Measurements from ENCODE around the gene FLT3.
"Not testable (repeated sequence)": the region's sequence is repeated elsewhere in the genome, so short reads cannot be mapped to it uniquely, and the experiment has no call there.

FLT3 gene

GRCh38 chr13:28010046-28010445 lies 90.3 kb downstream of the FLT3 start:
- Histone ChIP-seq H3K27me3 (ENCODE audit: control insufficient read depth, insufficient read depth, low read length) (peaks cover 3% of the 10 kb centered on the region), H3K4me3 (ENCODE audit: low read length) (no peak overlapping the region), H3K4me1 (ENCODE audit: control insufficient read depth, insufficient read depth, low read length) (no peaks in the 10 kb centered on the region), H3K9me3 (ENCODE audit: control insufficient read depth, low read length) (no peaks in the 10 kb centered on the region), H3K9ac (ENCODE audit: low read length) (no peak overlapping the region), H3K36me3 (ENCODE audit: control insufficient read depth, insufficient read depth, low read length) (no peaks in the 10 kb centered on the region)

GRCh38 chr13:28005016-28005415 lies 95.4 kb downstream of the FLT3 start:
- not testable (repeated sequence) for H3K9me3 ChIP-seq (ENCODE audit: control insufficient read depth, low read length); H3K4me3 ChIP-seq (ENCODE audit: low read length); H3K4me1 ChIP-seq (ENCODE audit: control insufficient read depth, insufficient read depth, low read length); H3K36me3 ChIP-seq (ENCODE audit: control insufficient read depth, insufficient read depth, low read length); H3K9ac ChIP-seq (ENCODE audit: low read length); H3K27me3 ChIP-seq (ENCODE audit: control insufficient read depth, insufficient read depth, low read length)

GRCh38 chr13:28002886-28003698 lies 97.3 kb downstream of the FLT3 start:
- Histone ChIP-seq H3K4me1 (ENCODE audit: control insufficient read depth, insufficient read depth, low read length) (no peaks in the 10 kb centered on the region), H3K4me3 (ENCODE audit: low read length) (no peak overlapping the region), H3K36me3 (ENCODE audit: control insufficient read depth, insufficient read depth, low read length) (no peaks in the 10 kb centered on the region), H3K27me3 (ENCODE audit: control insufficient read depth, insufficient read depth, low read length) (no peaks in the 10 kb centered on the region), H3K9me3 (ENCODE audit: control insufficient read depth, low read length) (no peaks in the 10 kb centered on the region), H3K9ac (ENCODE audit: low read length) (no peak overlapping the region)

DNA sequence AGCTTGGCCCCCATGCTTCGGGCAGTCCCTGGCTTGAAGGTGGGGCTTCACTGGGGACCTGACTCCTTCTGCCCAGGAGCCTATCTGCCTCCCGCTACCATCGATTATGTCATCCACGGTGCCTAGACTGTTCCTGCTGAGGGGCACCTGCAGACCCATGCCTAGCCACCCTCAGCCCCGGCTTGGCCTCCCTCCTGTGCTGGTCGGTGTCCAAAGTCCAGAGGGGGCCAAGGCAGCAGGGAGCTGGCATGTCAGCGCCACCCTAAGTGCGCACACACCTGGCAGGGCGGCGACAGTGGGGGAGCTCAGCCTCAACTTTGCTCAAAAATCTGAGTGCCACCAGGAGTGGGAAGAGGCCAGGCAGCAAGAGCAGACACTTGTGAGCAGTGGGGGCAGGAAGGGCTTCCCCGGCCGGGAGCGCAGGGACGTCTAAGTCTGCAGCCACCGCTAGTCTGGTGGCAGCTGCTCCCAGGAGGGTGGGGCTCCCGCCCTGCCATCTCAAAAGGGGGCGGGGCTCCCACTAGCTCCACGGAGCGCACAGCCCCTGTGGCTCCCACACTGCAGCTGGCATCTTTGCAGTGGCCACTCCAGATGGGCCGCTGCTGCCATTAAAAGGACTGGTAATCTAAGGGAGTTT lies 98.4 kb downstream of the FLT3 start:
- no peak overlapping the region for H3K4me3 ChIP-seq (ENCODE audit: low read length)
- no peaks in the 10 kb centered on the region for H3K27me3 ChIP-seq (ENCODE audit: control insufficient read depth, insufficient read depth, low read length)
- no peaks in the 10 kb centered on the region for H3K9me3 ChIP-seq (ENCODE audit: control insufficient read depth, low read length)
- H3K9ac ChIP-seq (ENCODE audit: low read length) = no peak overlapping the region
- H3K36me3 ChIP-seq (ENCODE audit: control insufficient read depth, insufficient read depth, low read length) = no peaks in the 10 kb centered on the region
- no peaks in the 10 kb centered on the region for H3K4me1 ChIP-seq (ENCODE audit: control insufficient read depth, insufficient read depth, low read length)

- H3K36me3 ChIP-seq (ENCODE audit: control insufficient read depth, insufficient read depth, low read length) = no peaks in the 10 kb centered on the region
- no peak overlapping the region for H3K4me3 ChIP-seq (ENCODE audit: low read length)
- no peaks in the 10 kb centered on the region for H3K4me1 ChIP-seq (ENCODE audit: control insufficient read depth, insufficient read depth, low read length)
- H3K9ac ChIP-seq (ENCODE audit: low read length) = no peak overlapping the region
- no peaks in the 10 kb centered on the region for H3K27me3 ChIP-seq (ENCODE audit: control insufficient read depth, insufficient read depth, low read length)
- H3K9me3 ChIP-seq (ENCODE audit: control insufficient read depth, low read length) = no peaks in the 10 kb centered on the region
These were observed 99.3 kb downstream of the FLT3 start for GRCh38 chr13:28001049-28001448.

DNA sequence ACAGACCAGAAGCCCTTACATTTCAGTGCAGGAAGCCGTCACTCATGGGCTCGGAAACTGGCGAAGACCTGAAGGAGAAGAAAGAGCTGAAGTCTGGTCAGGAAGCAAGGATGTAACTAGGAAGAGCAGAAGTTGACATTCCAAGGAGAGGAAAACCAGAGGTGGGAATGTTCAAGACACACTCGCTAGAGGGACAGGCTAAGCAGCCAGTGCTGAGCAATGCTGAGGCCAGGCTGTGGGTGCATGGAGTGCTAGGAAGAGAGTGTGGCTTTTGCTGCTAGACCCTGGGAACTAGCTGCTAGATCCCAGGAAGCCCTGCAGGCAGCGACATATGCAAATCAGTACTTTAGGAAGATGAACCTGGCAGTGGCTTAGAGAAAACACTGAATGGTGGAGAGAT lies 99.8 kb downstream of the FLT3 start:
- Histone ChIP-seq H3K4me3 (ENCODE audit: low read length) (no peak overlapping the region), H3K27me3 (ENCODE audit: control insufficient read depth, insufficient read depth, low read length) (no peaks in the 10 kb centered on the region), H3K36me3 (ENCODE audit: control insufficient read depth, insufficient read depth, low read length) (no peaks in the 10 kb centered on the region)

DNA sequence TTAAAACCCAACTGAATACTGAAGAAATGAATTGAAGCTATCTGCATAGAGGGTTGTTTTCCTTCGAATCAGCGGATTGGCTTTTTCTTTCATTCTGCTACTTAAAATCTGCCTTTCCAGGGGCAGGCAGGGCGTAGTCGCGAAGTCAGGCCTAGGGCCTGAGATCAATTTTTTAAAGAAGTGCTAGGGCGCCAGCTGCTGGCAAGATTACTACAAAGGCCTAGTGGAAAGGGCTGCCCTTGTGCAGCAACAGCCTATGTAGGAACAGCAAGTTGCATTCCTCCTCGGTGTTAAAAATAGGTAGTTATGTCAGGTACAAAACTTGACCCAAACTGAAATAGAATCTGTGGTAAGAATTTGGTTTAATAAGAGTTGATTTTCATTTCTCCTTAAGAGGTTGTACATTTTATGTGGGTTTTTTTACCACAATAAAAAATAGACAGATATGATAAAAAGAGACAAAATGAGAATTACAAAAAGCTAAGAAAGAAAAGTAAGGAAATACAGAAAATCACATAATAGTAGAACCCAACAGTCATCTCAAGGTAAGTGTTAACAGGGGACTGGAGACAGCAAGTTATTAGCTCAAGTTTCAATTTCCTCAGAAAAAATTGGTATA lies 102.4 kb downstream of the FLT3 start:
- H3K27me3 ChIP-seq (ENCODE audit: control insufficient read depth, insufficient read depth, low read length) = no peaks in the 10 kb centered on the region
- H3K4me1 ChIP-seq (ENCODE audit: control insufficient read depth, insufficient read depth, low read length) = no peaks in the 10 kb centered on the region
- no peak overlapping the region for H3K4me3 ChIP-seq (ENCODE audit: low read length)
- H3K9ac ChIP-seq (ENCODE audit: low read length) = no peak overlapping the region
- H3K36me3 ChIP-seq (ENCODE audit: control insufficient read depth, insufficient read depth, low read length) = no peaks in the 10 kb centered on the region
- no peaks in the 10 kb centered on the region for H3K9me3 ChIP-seq (ENCODE audit: control insufficient read depth, low read length)

More for the DNA sequence above, 99.8 kb downstream of the FLT3 start:
- no peaks in the 10 kb centered on the region for H3K4me1 ChIP-seq (ENCODE audit: control insufficient read depth, insufficient read depth, low read length)
- no peak overlapping the region for H3K9ac ChIP-seq (ENCODE audit: low read length)
- H3K9me3 ChIP-seq (ENCODE audit: control insufficient read depth, low read length) = no peaks in the 10 kb centered on the region

DNA sequence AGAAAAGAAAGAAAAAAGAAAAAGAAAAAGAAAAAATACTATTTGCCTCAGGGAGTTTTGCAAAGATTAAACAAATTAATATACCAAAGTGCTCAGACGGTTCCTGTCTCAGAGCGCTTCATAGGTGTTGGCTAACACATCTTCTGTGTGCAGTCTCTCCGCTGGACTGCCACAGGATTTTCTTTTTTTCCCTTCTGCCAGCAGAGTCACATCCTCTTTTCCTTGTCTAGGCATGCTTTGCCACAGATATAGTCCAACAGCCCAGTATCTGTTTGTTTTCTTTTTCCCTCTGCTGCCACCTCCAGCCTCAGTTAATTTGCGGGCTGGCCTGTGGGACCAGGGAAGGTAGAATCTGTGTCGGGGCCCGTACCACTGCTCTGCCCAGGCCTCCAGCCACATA lies 108.5 kb downstream of the FLT3 start:
- H3K27me3 ChIP-seq (ENCODE audit: control insufficient read depth, insufficient read depth, low read length) = peaks cover 6% of the 10 kb centered on the region
- H3K9ac ChIP-seq (ENCODE audit: low read length) = no peak overlapping the region
- no peaks in the 10 kb centered on the region for H3K4me1 ChIP-seq (ENCODE audit: control insufficient read depth, insufficient read depth, low read length)
- H3K36me3 ChIP-seq (ENCODE audit: control insufficient read depth, insufficient read depth, low read length) = no peaks in the 10 kb centered on the region
- no peaks in the 10 kb centered on the region for H3K9me3 ChIP-seq (ENCODE audit: control insufficient read depth, low read length)
- H3K4me3 ChIP-seq (ENCODE audit: low read length) = no peak overlapping the region

DNA sequence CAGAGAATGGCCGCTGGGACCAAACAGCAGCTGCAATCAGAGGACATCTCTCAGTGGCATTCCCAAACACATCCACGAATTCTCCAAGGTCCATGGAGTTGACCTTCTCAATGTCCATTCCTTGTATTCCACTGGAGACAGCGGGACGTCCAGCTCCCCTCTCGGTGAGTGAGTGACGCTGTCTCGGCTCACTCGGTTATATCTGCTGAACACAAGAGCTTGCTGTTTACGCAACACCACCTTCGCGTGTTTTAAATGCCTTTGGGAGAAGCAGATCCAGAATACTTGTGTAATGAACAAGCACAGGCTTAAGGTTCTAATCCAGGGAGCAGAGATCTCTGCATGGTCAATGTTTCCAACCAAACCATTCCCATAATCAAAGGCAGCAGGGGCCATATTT lies 111.9 kb downstream of the FLT3 start, which contains the start of gene URAD:
Gene URAD (minus strand): TSS at position 174 of the 400 bp plus-strand sequence. CDS start 56 bp downstream, at position 118.
- Histone ChIP-seq H3K4me1 (ENCODE audit: control insufficient read depth, insufficient read depth, low read length) (no peaks in the 10 kb centered on the region), H3K4me3 (ENCODE audit: low read length) (no peak within 1 kb of the TSS), H3K36me3 (ENCODE audit: control insufficient read depth, insufficient read depth, low read length) (no peaks in the 10 kb centered on the region), H3K9ac (ENCODE audit: low read length) (no peak within 1 kb of the TSS), H3K27me3 (ENCODE audit: control insufficient read depth, insufficient read depth, low read length) (peaks cover 9% of the 10 kb centered on the region), H3K9me3 (ENCODE audit: control insufficient read depth, low read length) (no peaks in the 10 kb centered on the region)

- H3K36me3 ChIP-seq (ENCODE audit: control insufficient read depth, insufficient read depth, low read length) = no peaks in the 10 kb centered on the region
- H3K27me3 ChIP-seq (ENCODE audit: control insufficient read depth, insufficient read depth, low read length) = peaks cover 37% of the 10 kb centered on the region
- H3K4me1 ChIP-seq (ENCODE audit: control insufficient read depth, insufficient read depth, low read length) = peaks cover under 1% of the 10 kb centered on the region
- no peak overlapping the region for H3K9ac ChIP-seq (ENCODE audit: low read length)
- H3K9me3 ChIP-seq (ENCODE audit: control insufficient read depth, low read length) = no peaks in the 10 kb centered on the region
- H3K4me3 ChIP-seq (ENCODE audit: low read length) = no peak overlapping the region
These were observed 114.8 kb downstream of the FLT3 start for GRCh38 chr13:27985600-27985999.

DNA sequence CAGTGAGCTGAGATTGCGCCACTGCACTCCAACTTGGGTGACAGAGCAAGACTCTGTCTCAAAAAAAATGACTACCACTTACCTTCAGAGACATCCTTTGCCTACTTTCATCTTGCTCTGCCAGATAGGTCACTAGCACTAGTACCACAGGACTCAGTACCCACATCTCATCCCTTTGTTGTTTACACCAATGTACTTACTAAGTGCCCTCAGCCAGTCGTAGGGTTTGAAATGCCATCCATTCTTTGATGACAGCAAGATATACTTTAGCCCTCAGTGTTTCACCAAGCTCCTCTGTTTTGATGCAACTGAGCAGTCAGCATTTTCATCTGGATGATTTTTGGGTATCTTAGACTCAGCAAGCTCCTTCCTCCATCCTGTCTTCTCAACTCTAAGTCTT lies 118.0 kb downstream of the FLT3 start:
- Histone ChIP-seq H3K9me3 (ENCODE audit: control insufficient read depth, low read length) (no peaks in the 10 kb centered on the region), H3K27me3 (ENCODE audit: control insufficient read depth, insufficient read depth, low read length) (peaks cover 63% of the 10 kb centered on the region), H3K4me3 (ENCODE audit: low read length) (no peak overlapping the region)

GRCh38 chr13:27981006-27981708 lies 119.2 kb downstream of the FLT3 start:
- Histone ChIP-seq H3K4me1 (ENCODE audit: control insufficient read depth, insufficient read depth, low read length) (peaks cover 24% of the 10 kb centered on the region), H3K36me3 (ENCODE audit: control insufficient read depth, insufficient read depth, low read length) (no peaks in the 10 kb centered on the region), H3K4me3 (ENCODE audit: low read length) (no peak overlapping the region), H3K9ac (ENCODE audit: low read length) (no peak overlapping the region), H3K27me3 (ENCODE audit: control insufficient read depth, insufficient read depth, low read length) (peaks cover 75% of the 10 kb centered on the region), H3K9me3 (ENCODE audit: control insufficient read depth, low read length) (no peaks in the 10 kb centered on the region)

More for the DNA sequence above, 118.0 kb downstream of the FLT3 start:
- peaks cover 24% of the 10 kb centered on the region for H3K4me1 ChIP-seq (ENCODE audit: control insufficient read depth, insufficient read depth, low read length)
- no peaks in the 10 kb centered on the region for H3K36me3 ChIP-seq (ENCODE audit: control insufficient read depth, insufficient read depth, low read length)
- H3K9ac ChIP-seq (ENCODE audit: low read length) = no peak overlapping the region
